ENCODE results near the gene PLD6.

GRCh38 chr17:17191346-17191792 lies 14.8 kb downstream of the PLD6 start:
- TF ChIP-seq, protein P1, sequence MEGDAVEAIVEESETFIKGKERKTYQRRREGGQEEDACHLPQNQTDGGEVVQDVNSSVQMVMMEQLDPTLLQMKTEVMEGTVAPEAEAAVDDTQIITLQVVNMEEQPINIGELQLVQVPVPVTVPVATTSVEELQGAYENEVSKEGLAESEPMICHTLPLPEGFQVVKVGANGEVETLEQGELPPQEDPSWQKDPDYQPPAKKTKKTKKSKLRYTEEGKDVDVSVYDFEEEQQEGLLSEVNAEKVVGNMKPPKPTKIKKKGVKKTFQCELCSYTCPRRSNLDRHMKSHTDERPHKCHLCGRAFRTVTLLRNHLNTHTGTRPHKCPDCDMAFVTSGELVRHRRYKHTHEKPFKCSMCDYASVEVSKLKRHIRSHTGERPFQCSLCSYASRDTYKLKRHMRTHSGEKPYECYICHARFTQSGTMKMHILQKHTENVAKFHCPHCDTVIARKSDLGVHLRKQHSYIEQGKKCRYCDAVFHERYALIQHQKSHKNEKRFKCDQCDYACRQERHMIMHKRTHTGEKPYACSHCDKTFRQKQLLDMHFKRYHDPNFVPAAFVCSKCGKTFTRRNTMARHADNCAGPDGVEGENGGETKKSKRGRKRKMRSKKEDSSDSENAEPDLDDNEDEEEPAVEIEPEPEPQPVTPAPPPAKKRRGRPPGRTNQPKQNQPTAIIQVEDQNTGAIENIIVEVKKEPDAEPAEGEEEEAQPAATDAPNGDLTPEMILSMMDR (IDR thresholded peaks at IDR 0.05; ENCODE audit: low read depth, low read length), result no peak
- no peak for TF ChIP-seq POLR2A (IDR thresholded peaks at IDR 0.05; ENCODE audit: extremely low read depth, insufficient read length)
